Endothelial cell of umbilical vein (primary cell): ENCODE results near the gene GSTO1. TPM values are rescaled to one million over a fixed set of nuclear protein-coding genes. Genes with fewer than 3 reads are reported as not detected.
A peak's percentile ranks its signal among the peaks of the same experiment; 100 is the strongest.

ENCODE experiments used
- BruUV-seq: library from RNA; stranded (reverse); fragments of 400-500 nt; replicated peaks from 2 replicates; lab custom pipeline; 2021; lab: Mats Ljungman, UMichigan
- CTCF ChIA-PET: fragments of 300-600, 350-600 bp; sonication (Branson Sonifier 250); formaldehyde crosslinking; loops from one replicate; lab custom pipeline; 2021; ENCODE audit warnings: antibody characterized with exemption, inconsistent platforms; lab: Charles Lee
- POLR2A ChIA-PET: fragments of 300-600, 350-600 bp; sonication (Branson Sonifier 250); formaldehyde crosslinking; loops from one replicate; lab custom pipeline; 2021; ENCODE audit warnings: antibody characterized with exemption, inconsistent platforms; lab: Charles Lee
- DNase-seq: peaks from one replicate; pipeline ENCODE4 v3.0.0-alpha.2; 2011; ENCODE audit warnings: low read depth, low spot score
- FAIRE-seq: peaks from 2 replicates; lab custom pipeline; 2011; peaks lifted over from hg19 to GRCh38; lab: Jason Lieb, UNC
- H2AFZ ChIP-seq: 2 replicates; pipeline ENCODE4 v1.6.0; 2012; ENCODE audit warnings: low read depth, low read length, control low read depth, inconsistent platforms
- H3K27ac ChIP-seq: 2 replicates; pipeline ENCODE4 v1.5.1; 2011; ENCODE audit warnings: low read depth, mild to moderate bottlenecking, control low read depth, low read length, moderate library complexity; ENCODE audit not compliant: insufficient read depth
- H3K27me3 ChIP-seq, 2 experiments: 2 replicates each; pipeline versions ENCODE4 v1.6.0 to v1.6.1; 2011; ENCODE audit warnings: low read length in 2 of 2, mixed read lengths in 1 of 2; ENCODE audit not compliant: control insufficient read depth in 2 of 2, insufficient read depth in 2 of 2
- H3K36me3 ChIP-seq, 2 experiments: 2 replicates in 1 of 2; 3 replicates in 1 of 2; pipeline ENCODE4 v1.5.1; 2011; ENCODE audit warnings: low read length in 2 of 2, mild to moderate bottlenecking in 1 of 2, moderate library complexity in 1 of 2; ENCODE audit not compliant: control insufficient read depth in 2 of 2, insufficient read depth in 2 of 2; ENCODE audit errors: extremely low read depth in 1 of 2
- H3K4me1 ChIP-seq: 3 replicates; pipeline ENCODE4 v1.5.1; 2011; ENCODE audit warnings: mild to moderate bottlenecking, low read length; ENCODE audit not compliant: control insufficient read depth, insufficient read depth; ENCODE audit errors: extremely low read depth
- H3K4me2 ChIP-seq: 2 replicates; pipeline ENCODE4 v1.6.1; 2011; ENCODE audit warnings: low read length, control low read depth, mixed read lengths; ENCODE audit not compliant: insufficient read depth
- H3K4me3 ChIP-seq, 3 experiments: fragments of 200-600 bp in 1 of 3; sonication (generic), shearing (Covaris generic) in 1 of 3; replicated peaks in 1 of 3; 2 replicates each; pipeline ENCODE4 v1.5.1; 2011 to 2016; ENCODE audit warnings: control low read depth in 3 of 3, low read length in 3 of 3, mild to moderate bottlenecking in 2 of 3, inconsistent platforms in 1 of 3, low read depth in 1 of 3, moderate library complexity in 1 of 3; ENCODE audit not compliant: insufficient read depth in 1 of 3
- H3K79me2 ChIP-seq: 2 replicates; pipeline ENCODE4 v1.6.0; 2012; ENCODE audit warnings: low read length, inconsistent platforms; ENCODE audit not compliant: control insufficient read depth, insufficient read depth
- H3K9ac ChIP-seq: replicated peaks from 2 replicates; pipeline ENCODE3; 2011; ENCODE audit warnings: low read length, control low read depth; ENCODE audit not compliant: insufficient read depth; ENCODE audit errors: extremely low read depth
- H3K9me1 ChIP-seq: replicated peaks from 3 replicates; pipeline ENCODE4 v1.6.0; 2011; ENCODE audit warnings: mild to moderate bottlenecking, low read length; ENCODE audit not compliant: control insufficient read depth, insufficient read depth; ENCODE audit errors: extremely low read depth
- H3K9me3 ChIP-seq: replicated peaks from 2 replicates; pipeline ENCODE4 v1.5.1; 2012; ENCODE audit warnings: low read length, inconsistent platforms; ENCODE audit not compliant: control insufficient read depth, insufficient read depth
- H4K20me1 ChIP-seq: replicated peaks from 2 replicates; pipeline ENCODE3; 2011; ENCODE audit warnings: mild to moderate bottlenecking, low read length; ENCODE audit not compliant: control insufficient read depth, insufficient read depth; ENCODE audit errors: extremely low read depth
- EZH2 ChIP-seq: IDR thresholded peaks from 2 replicates; pipeline ENCODE4 v1.6.1; 2012; ENCODE audit warnings: borderline replicate concordance, low read depth, mild to moderate bottlenecking, moderate library complexity, low read length, inconsistent platforms; ENCODE audit not compliant: severe bottlenecking
- FOS ChIP-seq: IDR thresholded peaks from 2 replicates; pipeline ENCODE4 v1.6.1; 2011; ENCODE audit warnings: mild to moderate bottlenecking, low read length, moderate library complexity, borderline replicate concordance; ENCODE audit not compliant: insufficient read depth
- GATA2 ChIP-seq: IDR thresholded peaks from 2 replicates; pipeline ENCODE4 v1.7.0; 2011; ENCODE audit warnings: low read depth, mild to moderate bottlenecking, moderate library complexity, mixed read lengths, low read length; ENCODE audit not compliant: insufficient read length, insufficient read depth
- JUN ChIP-seq: IDR thresholded peaks from 2 replicates; pipeline ENCODE4 v1.6.1; 2011; ENCODE audit warnings: borderline replicate concordance, low read depth; ENCODE audit not compliant: insufficient read length, insufficient read depth
- POLR2A ChIP-seq: IDR thresholded peaks from 2 replicates; pipeline ENCODE4 v1.6.1; 2012; ENCODE audit warnings: low read depth, mild to moderate bottlenecking, control low read depth, low read length
- POLR2AphosphoS5 ChIP-seq: IDR thresholded peaks from 2 replicates; pipeline ENCODE4 v1.6.1; 2012; ENCODE audit warnings: low read depth, mild to moderate bottlenecking, control low read depth, low read length, moderate library complexity; ENCODE audit not compliant: insufficient read depth
- dilution Hi-C: fragments of 300-500 bp; cut with MboI; formaldehyde crosslinking; loops from one replicate; pipeline ENCODE4 v1.15.0; 2019; ENCODE audit warnings: low sequenced_read_pairs; ENCODE audit not compliant: extremely low pct_ligation_motif_present
- intact Hi-C: fragments of 100-400 bp; cut with micrococcal nuclease; formaldehyde crosslinking; loops from one replicate; pipeline ENCODE4 v1.10.0; 2022
- polyA plus RNA-seq, 4 experiments: library from polyadenylated mRNA; depleted of rRNA in 3 of 4; stranded (reverse) in 3 of 4; unstranded in 1 of 4; fragments of >200 nt; gene quantifications; 2 replicates each; pipeline versions ENCODE4 v1.2.1 to v1.2.3, GENCODE V29; 2011 to 2012; ENCODE audit warnings: missing spikeins in 1 of 4
- total RNA-seq: library from RNA; stranded (reverse); gene quantifications from 2 replicates; pipeline ENCODE4 v1.2.3, GENCODE V29; 2021
- TF ChIP-seq, protein P1 (sequence below): IDR thresholded peaks from 2 replicates; pipeline ENCODE4 v1.6.1; 2011; ENCODE audit not compliant: insufficient read depth, insufficient read length
- TF ChIP-seq, protein P2 (sequence below), 2 donors: IDR thresholded peaks; 1 replicate in 1 of 2; 2 replicates in 1 of 2; pipeline ENCODE4 v1.5.1; 2011; ENCODE audit warnings: low read length in 2 of 2, mild to moderate bottlenecking in 2 of 2, moderate library complexity in 2 of 2, control low read depth in 1 of 2, inconsistent platforms in 1 of 2, low read depth in 1 of 2; ENCODE audit not compliant: insufficient read depth in 1 of 2; ENCODE audit errors: extremely low read depth in 1 of 2

The GSTO1 gene
- total and polyA plus RNA-seq, 2 donors (not counting 3 experiments of a cell fraction or from before 2014, with no cell fraction given), result 124 to 211 TPM

DNA sequence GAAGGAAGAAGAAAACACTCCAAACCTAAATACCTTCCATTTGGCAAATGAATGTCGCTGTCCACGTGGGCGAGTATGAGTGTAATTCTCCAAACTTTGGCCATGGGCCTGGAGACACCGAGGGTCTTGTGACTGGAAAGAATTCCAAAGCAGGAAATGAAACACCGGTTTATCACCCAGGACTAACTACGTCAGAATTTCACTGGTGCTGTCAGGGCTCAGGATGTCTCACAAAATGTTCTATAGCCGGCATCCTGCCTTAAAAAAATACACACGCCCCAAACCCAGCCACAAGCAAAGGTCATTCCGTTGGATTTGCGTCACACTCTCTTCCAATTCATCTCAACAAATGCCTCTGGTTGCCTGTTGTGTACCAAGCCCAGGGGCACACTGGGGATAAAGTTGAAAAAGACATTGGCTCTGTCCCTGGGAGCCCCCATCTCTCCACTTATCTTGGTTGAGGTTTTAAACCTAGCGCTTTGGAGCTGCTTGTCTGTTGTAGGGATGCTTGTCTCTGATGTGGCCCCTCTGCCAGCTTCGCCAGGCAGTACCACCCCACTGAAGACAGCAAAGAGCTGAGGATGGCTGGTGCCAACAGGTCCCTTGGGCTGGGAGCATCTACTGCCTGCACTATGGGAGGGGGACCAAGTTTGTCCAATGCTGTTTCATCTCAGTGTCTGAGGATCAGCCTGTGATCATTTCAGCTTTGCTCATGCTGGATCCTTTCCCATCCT, 45.5 kb downstream of the GSTO1 start:
- no peak overlapping the region for H3K4me3 ChIP-seq

More for the DNA sequence above, 45.5 kb downstream of the GSTO1 start:
- POLR2A ChIA-PET, result interaction anchor here (0.6 kb wide), 1 partner anchor 36 kb away, joined by 7 read pairs; no protein-coding TSS in a partner anchor
- BruUV-seq, result TSS peak; percentile 83
- FAIRE-seq (peak; percentile 96), DNase-seq (peak; percentile 96)
- Histone ChIP-seq H3K4me2 (peak overlapping the region; percentile 33), H2AFZ (peak overlapping the region; percentile 7), H3K9me1 (no peaks in the 10 kb centered on the region), H3K79me2 (no peaks in the 10 kb centered on the region), H3K9me3 (no peaks in the 10 kb centered on the region), H3K27ac (peak overlapping the region; percentile 89), H3K36me3 (no peaks in the 10 kb centered on the region), H3K27me3 (no peaks in the 10 kb centered on the region), H3K4me1 (peaks cover 28% of the 10 kb centered on the region), H4K20me1 (no peaks in the 10 kb centered on the region), H3K9ac (peak overlapping the region; percentile 81)
- intact Hi-C loops (loop anchor here (1.0 kb wide), 3 partner anchors 9 to 38 kb away; partner anchors contain the start of gene ITPRIP), dilution Hi-C loops (no loop called here)
- TF ChIP-seq FOS (peak; percentile 74), JUN (peak; percentile 87), GATA2 (peak; percentile 58), POLR2AphosphoS5 (peak; percentile 46), POLR2A (peak; percentile 39), EZH2 (no peak)
- TF ChIP-seq, protein P1, sequence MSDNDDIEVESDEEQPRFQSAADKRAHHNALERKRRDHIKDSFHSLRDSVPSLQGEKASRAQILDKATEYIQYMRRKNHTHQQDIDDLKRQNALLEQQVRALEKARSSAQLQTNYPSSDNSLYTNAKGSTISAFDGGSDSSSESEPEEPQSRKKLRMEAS, result peak; percentile 84
- TF ChIP-seq, protein P2, sequence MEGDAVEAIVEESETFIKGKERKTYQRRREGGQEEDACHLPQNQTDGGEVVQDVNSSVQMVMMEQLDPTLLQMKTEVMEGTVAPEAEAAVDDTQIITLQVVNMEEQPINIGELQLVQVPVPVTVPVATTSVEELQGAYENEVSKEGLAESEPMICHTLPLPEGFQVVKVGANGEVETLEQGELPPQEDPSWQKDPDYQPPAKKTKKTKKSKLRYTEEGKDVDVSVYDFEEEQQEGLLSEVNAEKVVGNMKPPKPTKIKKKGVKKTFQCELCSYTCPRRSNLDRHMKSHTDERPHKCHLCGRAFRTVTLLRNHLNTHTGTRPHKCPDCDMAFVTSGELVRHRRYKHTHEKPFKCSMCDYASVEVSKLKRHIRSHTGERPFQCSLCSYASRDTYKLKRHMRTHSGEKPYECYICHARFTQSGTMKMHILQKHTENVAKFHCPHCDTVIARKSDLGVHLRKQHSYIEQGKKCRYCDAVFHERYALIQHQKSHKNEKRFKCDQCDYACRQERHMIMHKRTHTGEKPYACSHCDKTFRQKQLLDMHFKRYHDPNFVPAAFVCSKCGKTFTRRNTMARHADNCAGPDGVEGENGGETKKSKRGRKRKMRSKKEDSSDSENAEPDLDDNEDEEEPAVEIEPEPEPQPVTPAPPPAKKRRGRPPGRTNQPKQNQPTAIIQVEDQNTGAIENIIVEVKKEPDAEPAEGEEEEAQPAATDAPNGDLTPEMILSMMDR (IDR thresholded peaks at IDR 0.05; ENCODE audit: extremely low read depth in 1 of 2, insufficient read depth in 1 of 2, low read depth in 1 of 2, low read length in 2 of 2), result no peak
- CTCF ChIA-PET, result interaction anchor here (0.9 to 3.4 kb wide), 8 partner anchors 9 to 51 kb away, joined by 3 to 34 read pairs (median 6); partner anchors contain the start of gene ITPRIP
